Esophagus squamous epithelium (tissue), 5 donors: ENCODE measurements around the gene LRP1B. TPM values are rescaled to one million over a fixed set of nuclear protein-coding genes. Genes with fewer than 3 reads are reported as not detected.
"Not testable (repeated sequence)": the region's sequence is repeated elsewhere in the genome, so short reads cannot be mapped to it uniquely, and the experiment has no call there.

Experiments used
- DNase-seq: peaks from one replicate; lab custom pipeline; 2025; lab: John Stamatoyannopoulos, UW
- H3K27ac ChIP-seq, 4 donors: fragments of 200-600 bp; sonication (generic); one replicate each; pipeline ENCODE4 v1.5.1; 2016 to 2019; ENCODE audit warnings: mild to moderate bottlenecking in 1 of 4
- H3K27me3 ChIP-seq, 4 donors: fragments of 200-600 bp; sonication (generic); 1 replicate in 3 of 4; 2 replicates in 1 of 4; pipeline versions ENCODE4 v1.5.1 to v1.6.0; 2017 to 2021; ENCODE audit warnings: antibody characterized with exemption in 1 of 4
- H3K36me3 ChIP-seq, 3 donors: fragments of 200-600 bp; sonication (generic); one replicate each; pipeline ENCODE4 v1.5.1; 2016 to 2019
- H3K4me1 ChIP-seq, 3 donors: fragments of 200-600 bp; sonication (generic); one replicate each; pipeline ENCODE4 v1.5.1; 2017 to 2019
- H3K4me3 ChIP-seq, 4 donors: fragments of 200-600 bp; sonication (generic); 1 replicate in 3 of 4; 2 replicates in 1 of 4; pipeline ENCODE4 v1.5.1; 2016 to 2019; ENCODE audit warnings: mild to moderate bottlenecking in 2 of 4, moderate library complexity in 1 of 4
- H3K9me3 ChIP-seq, 3 donors: fragments of 200-600 bp; sonication (generic); one replicate each; pipeline ENCODE4 v1.5.1; 2016 to 2019
- CTCF ChIP-seq, 6 experiments: fragments of 450-650 bp in 4 of 6; fragments of 200-600 bp in 2 of 6; sonication (generic) in 2 of 6; IDR thresholded peaks; one replicate each; pipeline ENCODE4 v1.5.1; 2016 to 2019; ENCODE audit warnings: antibody characterized with exemption in 6 of 6, mild to moderate bottlenecking in 4 of 6, moderate library complexity in 4 of 6
- POLR2A ChIP-seq, 4 donors: fragments of 450-650 bp; IDR thresholded peaks; one replicate each; pipeline ENCODE4 v1.6.1; 2017; ENCODE audit warnings: antibody characterized with exemption in 4 of 4, mild to moderate bottlenecking in 4 of 4, moderate library complexity in 3 of 4
- WGBS, 2 donors: methylation state at CpG; one replicate each; pipeline ENCODE4 v1.1.5; 2018; 5-methylcytosine and 5-hydroxymethylcytosine counted together
- intact Hi-C: fragments of 100-400 bp; cut with DNase I; formaldehyde crosslinking; loops from one replicate; pipeline ENCODE4 v1.15.0; 2022
- total RNA-seq, 4 donors: library from RNA; depleted of rRNA; stranded (reverse); fragments of >200 nt; gene quantifications; one replicate each; pipeline ENCODE4 v1.1.0, GENCODE V29; 2016
- donor health status: DM: yes; HTN: yes; CAD: no.

LRP1B gene
- total RNA-seq, 4 donors from 2014 or later: 0.04 to 1.1 (median 0.23) TPM

DNA sequence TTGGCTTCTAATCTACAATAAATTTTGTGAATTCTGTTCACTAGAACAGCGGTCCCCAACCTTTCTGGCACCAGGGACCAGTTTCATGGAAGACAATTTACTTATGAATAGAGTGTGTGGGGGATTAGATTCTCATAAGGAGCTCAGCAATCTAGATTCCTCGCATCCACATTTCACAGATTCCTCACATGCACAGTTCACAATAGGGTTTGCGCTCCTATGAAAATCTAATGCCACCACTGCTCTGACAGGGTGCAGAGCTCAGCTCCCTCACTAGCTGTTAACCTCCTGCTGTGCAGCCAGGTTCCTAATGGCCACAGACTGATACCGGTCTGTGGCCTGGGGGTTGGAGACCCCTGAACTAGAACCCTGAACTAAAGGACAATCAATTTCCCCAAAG is 1782.0 kb downstream of the LRP1B start:
- Histone ChIP-seq H3K27ac (no peak overlapping the region), H3K4me1 (no peaks in the 10 kb centered on the region), H3K9me3 (no peaks in the 10 kb centered on the region), H3K27me3 (no peaks in the 10 kb centered on the region), H3K4me3 (no peak overlapping the region), H3K36me3 (no peaks in the 10 kb centered on the region)
- WGBS, 2 donors: 64% methylated on average over 4 of the region's 4 CpGs
- DNase-seq: no peak
- intact Hi-C loops: no loop called here
- TF ChIP-seq POLR2A (IDR thresholded peaks at IDR 0.05) (no peak), CTCF (IDR thresholded peaks at IDR 0.05) (no peak)

DNA sequence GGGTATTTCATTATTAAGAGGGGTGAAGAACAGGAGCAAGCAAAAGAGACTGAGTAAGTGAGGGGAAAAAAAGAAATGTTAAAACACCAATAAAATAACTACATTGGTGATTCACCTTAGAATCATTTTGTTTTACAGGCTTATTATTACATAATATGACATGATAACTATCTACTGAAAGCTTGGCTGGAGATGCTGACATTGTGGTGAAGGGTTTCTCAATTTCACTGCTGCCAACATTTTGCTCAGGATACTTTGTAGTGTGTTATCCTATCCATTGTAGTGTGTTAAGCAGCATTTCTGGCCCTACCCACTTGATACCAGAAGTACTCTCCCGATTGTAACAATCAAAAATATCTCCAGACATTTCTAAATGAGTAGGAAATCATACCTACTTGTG is 1786.0 kb downstream of the LRP1B start:
- Histone ChIP-seq H3K27me3 (no peaks in the 10 kb centered on the region), H3K4me3 (no peak overlapping the region), H3K36me3 (no peaks in the 10 kb centered on the region), H3K9me3 (no peaks in the 10 kb centered on the region), H3K27ac (no peak overlapping the region), H3K4me1 (no peaks in the 10 kb centered on the region)
- WGBS, 2 donors: 67 to 75% methylated on average over 1 of the region's 1 CpG
- TF ChIP-seq POLR2A (IDR thresholded peaks at IDR 0.05): no peak
- no peak for TF ChIP-seq CTCF (IDR thresholded peaks at IDR 0.05)
- DNase-seq: no peak
- intact Hi-C loops: no loop called here

- H3K27ac ChIP-seq, H3K36me3 ChIP-seq, H3K4me1 ChIP-seq, intact Hi-C loops, H3K4me3 ChIP-seq, H3K27me3 ChIP-seq, H3K9me3 ChIP-seq, DNase-seq: not testable (repeated sequence)
- WGBS, 2 donors: 62% methylated on average over 1 of the region's 1 CpG
These were observed 1786.5 kb downstream of the LRP1B start for GRCh38 chr2:140344266-140344665.

GRCh38 chr2:140338795-140339194 is 1792.0 kb downstream of the LRP1B start:
- Histone ChIP-seq H3K9me3 (no peaks in the 10 kb centered on the region), H3K27ac (no peak overlapping the region), H3K27me3 (no peaks in the 10 kb centered on the region), H3K4me1 (no peaks in the 10 kb centered on the region), H3K4me3 (no peak overlapping the region), H3K36me3 (no peaks in the 10 kb centered on the region)
- no peak for DNase-seq
- 20 to 38% methylated on average over 1 of the region's 1 CpG for WGBS, 2 donors
- TF ChIP-seq POLR2A (IDR thresholded peaks at IDR 0.05) (no peak), CTCF (IDR thresholded peaks at IDR 0.05) (no peak)
- intact Hi-C loops: no loop called here

DNA sequence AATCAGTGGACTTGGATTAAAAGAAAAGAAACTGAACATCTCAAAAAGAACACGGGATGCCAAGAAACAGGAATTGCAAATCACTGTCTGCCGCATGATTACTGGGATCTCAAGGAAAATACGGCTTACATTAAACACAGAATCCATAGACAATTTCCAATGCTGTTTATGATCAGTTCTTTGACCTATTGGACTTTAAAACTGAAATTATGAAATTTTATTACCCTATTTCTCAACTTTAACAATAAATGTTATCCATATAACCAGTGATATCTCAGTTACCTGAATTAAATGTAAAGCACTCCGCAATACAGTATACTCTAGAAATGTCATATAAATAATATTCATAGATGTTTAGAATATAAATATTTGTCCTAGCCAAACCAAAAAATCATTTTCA is 1793.8 kb downstream of the LRP1B start:
- no peak for TF ChIP-seq CTCF (IDR thresholded peaks at IDR 0.05)
- TF ChIP-seq POLR2A (IDR thresholded peaks at IDR 0.05): no peak
- no peaks in the 10 kb centered on the region for H3K4me1 ChIP-seq
- DNase-seq: no peak
- no peak overlapping the region for H3K27ac ChIP-seq
- no peaks in the 10 kb centered on the region for H3K9me3 ChIP-seq
- intact Hi-C loops: no loop called here
- H3K27me3 ChIP-seq: no peaks in the 10 kb centered on the region
- H3K36me3 ChIP-seq: no peaks in the 10 kb centered on the region
- 82 to 87% methylated on average over 4 of the region's 4 CpGs for WGBS, 2 donors
- H3K4me3 ChIP-seq: no peak overlapping the region

GRCh38 chr2:140316345-140316744 is 1814.5 kb downstream of the LRP1B start:
- Histone ChIP-seq H3K27ac (no peak overlapping the region), H3K4me1 (no peaks in the 10 kb centered on the region), H3K27me3 (no peaks in the 10 kb centered on the region), H3K9me3 (no peaks in the 10 kb centered on the region), H3K4me3 (no peak overlapping the region), H3K36me3 (no peaks in the 10 kb centered on the region)
- no peak for DNase-seq
- 84% methylated on average over 3 of the region's 3 CpGs for WGBS, 2 donors
- intact Hi-C loops: no loop called here
- TF ChIP-seq POLR2A (IDR thresholded peaks at IDR 0.05) (no peak), CTCF (IDR thresholded peaks at IDR 0.05) (no peak)
